Measurements from ENCODE around the gene LMAN2L.

The LMAN2L gene

GRCh38 chr2:96684883-96685576, 54.8 kb downstream of the LMAN2L start:
- no peaks in the 10 kb centered on the region for H3K9me3 ChIP-seq (ENCODE audit: low read length)
- H3K4me1 ChIP-seq (ENCODE audit: insufficient read depth, low read length, severe bottlenecking): no peaks in the 10 kb centered on the region
- H2AFZ ChIP-seq (ENCODE audit: low read length): no peak overlapping the region
- H3K9me2 ChIP-seq (ENCODE audit: low read depth, low read length): no peaks in the 10 kb centered on the region
- H3K9ac ChIP-seq (ENCODE audit: low read length): no peak overlapping the region
- no peaks in the 10 kb centered on the region; the same call in 1 of the 2 replicates for H3K27me3 ChIP-seq (ENCODE audit: insufficient read depth, low read length)
- H3K27ac ChIP-seq (ENCODE audit: low read depth, low read length, poor library complexity, severe bottlenecking): no peak overlapping the region
- TF ChIP-seq CTCF (IDR thresholded peaks at IDR 0.05; ENCODE audit: low read length): no peak
- TF ChIP-seq EZH2 (IDR thresholded peaks at IDR 0.05; ENCODE audit: borderline replicate concordance, low read length): no peak
- H3K79me2 ChIP-seq (ENCODE audit: insufficient read depth, low read length): no peaks in the 10 kb centered on the region
- H3K4me2 ChIP-seq (ENCODE audit: low read length): no peak overlapping the region
- no peaks in the 10 kb centered on the region for H3F3A ChIP-seq (ENCODE audit: insufficient read depth, low read length)
- H4K20me1 ChIP-seq (ENCODE audit: insufficient read depth, low read length): no peaks in the 10 kb centered on the region
- no peak overlapping the region for H3K4me3 ChIP-seq (ENCODE audit: low read depth, low read length, poor library complexity, severe bottlenecking)
- H3K36me3 ChIP-seq (ENCODE audit: insufficient read depth, low read length): no peaks in the 10 kb centered on the region

- Histone ChIP-seq H3K9ac (ENCODE audit: low read length) (no peak overlapping the region), H3K4me3 (ENCODE audit: low read depth, low read length, poor library complexity, severe bottlenecking) (no peak overlapping the region), H3K79me2 (ENCODE audit: insufficient read depth, low read length) (no peaks in the 10 kb centered on the region), H3K27ac (ENCODE audit: low read depth, low read length, poor library complexity, severe bottlenecking) (no peak overlapping the region), H3K36me3 (ENCODE audit: insufficient read depth, low read length) (no peaks in the 10 kb centered on the region), H2AFZ (ENCODE audit: low read length) (no peak overlapping the region), H3K9me3 (ENCODE audit: low read length) (no peaks in the 10 kb centered on the region), H3K4me1 (ENCODE audit: insufficient read depth, low read length, severe bottlenecking) (no peaks in the 10 kb centered on the region), H3K27me3 (ENCODE audit: insufficient read depth, low read length) (no peaks in the 10 kb centered on the region; the same call in 1 of the 2 replicates), H3F3A (ENCODE audit: insufficient read depth, low read length) (no peaks in the 10 kb centered on the region), H3K9me2 (ENCODE audit: low read depth, low read length) (no peaks in the 10 kb centered on the region), H3K4me2 (ENCODE audit: low read length) (no peak overlapping the region), H4K20me1 (ENCODE audit: insufficient read depth, low read length) (no peaks in the 10 kb centered on the region)
- no peak for TF ChIP-seq EZH2 (IDR thresholded peaks at IDR 0.05; ENCODE audit: borderline replicate concordance, low read length)
- TF ChIP-seq CTCF (IDR thresholded peaks at IDR 0.05; ENCODE audit: low read length): no peak
These were observed 55.7 kb downstream of the LMAN2L start for GRCh38 chr2:96683972-96684820.

GRCh38 chr2:96683307-96683706, 56.6 kb downstream of the LMAN2L start:
- Histone ChIP-seq H3K4me1 (ENCODE audit: insufficient read depth, low read length, severe bottlenecking) (no peaks in the 10 kb centered on the region), H3K9me2 (ENCODE audit: low read depth, low read length) (no peaks in the 10 kb centered on the region), H3K9me3 (ENCODE audit: low read length) (no peaks in the 10 kb centered on the region), H3F3A (ENCODE audit: insufficient read depth, low read length) (no peaks in the 10 kb centered on the region), H3K36me3 (ENCODE audit: insufficient read depth, low read length) (no peaks in the 10 kb centered on the region), H3K9ac (ENCODE audit: low read length) (no peak overlapping the region), H3K27ac (ENCODE audit: low read depth, low read length, poor library complexity, severe bottlenecking) (no peak overlapping the region), H4K20me1 (ENCODE audit: insufficient read depth, low read length) (no peaks in the 10 kb centered on the region), H3K4me2 (ENCODE audit: low read length) (no peak overlapping the region), H3K27me3 (ENCODE audit: insufficient read depth, low read length) (no peaks in the 10 kb centered on the region; the same call in 1 of the 2 replicates), H3K79me2 (ENCODE audit: insufficient read depth, low read length) (no peaks in the 10 kb centered on the region), H2AFZ (ENCODE audit: low read length) (no peak overlapping the region), H3K4me3 (ENCODE audit: low read depth, low read length, poor library complexity, severe bottlenecking) (no peak overlapping the region)
- TF ChIP-seq CTCF (IDR thresholded peaks at IDR 0.05; ENCODE audit: low read length) (no peak), EZH2 (IDR thresholded peaks at IDR 0.05; ENCODE audit: borderline replicate concordance, low read length) (no peak)
